Measurements from ENCODE around the gene TBC1D4.

Gene TBC1D4

GRCh38 chr13:75478659-75479058 lies 3.3 kb downstream of the TBC1D4 start:
- no peak for TF ChIP-seq EZH2 (optimal IDR thresholded peaks at IDR 0.05; ENCODE audit: low read depth, low read length)
- no peak for TF ChIP-seq EZH2phosphoT487 (IDR thresholded peaks at IDR 0.05; ENCODE audit: low read length)
- TF ChIP-seq, protein P1, sequence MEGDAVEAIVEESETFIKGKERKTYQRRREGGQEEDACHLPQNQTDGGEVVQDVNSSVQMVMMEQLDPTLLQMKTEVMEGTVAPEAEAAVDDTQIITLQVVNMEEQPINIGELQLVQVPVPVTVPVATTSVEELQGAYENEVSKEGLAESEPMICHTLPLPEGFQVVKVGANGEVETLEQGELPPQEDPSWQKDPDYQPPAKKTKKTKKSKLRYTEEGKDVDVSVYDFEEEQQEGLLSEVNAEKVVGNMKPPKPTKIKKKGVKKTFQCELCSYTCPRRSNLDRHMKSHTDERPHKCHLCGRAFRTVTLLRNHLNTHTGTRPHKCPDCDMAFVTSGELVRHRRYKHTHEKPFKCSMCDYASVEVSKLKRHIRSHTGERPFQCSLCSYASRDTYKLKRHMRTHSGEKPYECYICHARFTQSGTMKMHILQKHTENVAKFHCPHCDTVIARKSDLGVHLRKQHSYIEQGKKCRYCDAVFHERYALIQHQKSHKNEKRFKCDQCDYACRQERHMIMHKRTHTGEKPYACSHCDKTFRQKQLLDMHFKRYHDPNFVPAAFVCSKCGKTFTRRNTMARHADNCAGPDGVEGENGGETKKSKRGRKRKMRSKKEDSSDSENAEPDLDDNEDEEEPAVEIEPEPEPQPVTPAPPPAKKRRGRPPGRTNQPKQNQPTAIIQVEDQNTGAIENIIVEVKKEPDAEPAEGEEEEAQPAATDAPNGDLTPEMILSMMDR (IDR thresholded peaks at IDR 0.05; ENCODE audit: low read length): no peak
- no peaks in the 10 kb centered on the region for H3K9me3 ChIP-seq (replicated peaks; ENCODE audit: insufficient read depth, low read length)
- H3K27me3 ChIP-seq (replicated peaks; ENCODE audit: insufficient read depth, low read length): peaks cover 23% of the 10 kb centered on the region
- no peak overlapping the region for H3K27ac ChIP-seq (ENCODE audit: low read length)
- H4K20me1 ChIP-seq (ENCODE audit: insufficient read depth, low read length): 0 out of 2 replicates have a peak, but pooled peaks cover 3% of the 10 kb centered on the region
- H3K4me2 ChIP-seq (ENCODE audit: low read depth, low read length): no peak overlapping the region
- no peaks in the 10 kb centered on the region for H3K36me3 ChIP-seq (replicated peaks; ENCODE audit: insufficient read depth, low read length)
- no peaks in the 10 kb centered on the region for H3K4me1 ChIP-seq (ENCODE audit: low read length)
- H3K4me3 ChIP-seq (ENCODE audit: low read length): no peak overlapping the region
- no peak overlapping the region for H2AFZ ChIP-seq (ENCODE audit: low read length)
- H3K9me2 ChIP-seq (replicated peaks; ENCODE audit: insufficient read depth, low read length): no peaks in the 10 kb centered on the region
- no peaks in the 10 kb centered on the region for H3K79me2 ChIP-seq (ENCODE audit: low read length)
- H3K9ac ChIP-seq (ENCODE audit: low read length): no peak overlapping the region
- DNase-seq: no peak
- peaks cover 14% of the 10 kb centered on the region; the same call in 1 of the 2 replicates for H3F3A ChIP-seq (ENCODE audit: insufficient read depth, low read length)

DNA sequence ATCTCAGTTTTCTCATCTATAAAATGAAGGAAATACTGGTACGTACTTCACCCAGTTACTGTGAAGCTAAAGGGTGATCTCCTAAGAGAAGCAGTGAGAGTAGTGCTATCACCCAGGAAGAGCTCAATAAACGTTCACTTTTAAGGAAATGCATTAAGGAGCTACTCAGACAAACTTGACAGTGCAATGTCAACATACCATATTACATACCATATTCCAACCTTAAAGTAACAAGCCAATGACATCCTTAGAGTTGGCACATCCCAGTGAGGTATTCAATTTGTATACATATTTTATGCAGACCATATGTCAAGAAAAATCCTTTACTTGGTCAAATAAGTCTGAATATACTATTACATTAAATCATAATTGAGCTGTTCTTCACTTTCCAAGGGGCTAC lies 7.0 kb downstream of the TBC1D4 start:
- Histone ChIP-seq H3K9me2 (replicated peaks; ENCODE audit: insufficient read depth, low read length) (no peaks in the 10 kb centered on the region), H3K4me1 (ENCODE audit: low read length) (no peaks in the 10 kb centered on the region), H3K27ac (ENCODE audit: low read length) (no peak overlapping the region), H3K4me3 (ENCODE audit: low read length) (no peak overlapping the region), H3K9me3 (replicated peaks; ENCODE audit: insufficient read depth, low read length) (no peaks in the 10 kb centered on the region), H3K27me3 (replicated peaks; ENCODE audit: insufficient read depth, low read length) (peaks cover 14% of the 10 kb centered on the region), H3K36me3 (replicated peaks; ENCODE audit: insufficient read depth, low read length) (no peaks in the 10 kb centered on the region), H3K79me2 (ENCODE audit: low read length) (no peaks in the 10 kb centered on the region), H3K4me2 (ENCODE audit: low read depth, low read length) (no peak overlapping the region), H2AFZ (ENCODE audit: low read length) (no peak overlapping the region), H3F3A (ENCODE audit: insufficient read depth, low read length) (no peaks in the 10 kb centered on the region), H3K9ac (ENCODE audit: low read length) (no peak overlapping the region), H4K20me1 (ENCODE audit: insufficient read depth, low read length) (no peaks in the 10 kb centered on the region)
- no peak for DNase-seq
- TF ChIP-seq EZH2 (optimal IDR thresholded peaks at IDR 0.05; ENCODE audit: low read depth, low read length) (no peak), EZH2phosphoT487 (IDR thresholded peaks at IDR 0.05; ENCODE audit: low read length) (no peak)
- TF ChIP-seq, protein P1 (IDR thresholded peaks at IDR 0.05; ENCODE audit: low read length): no peak

- H3K9me2 ChIP-seq (replicated peaks; ENCODE audit: insufficient read depth, low read length): no peaks in the 10 kb centered on the region
- no peaks in the 10 kb centered on the region for H3F3A ChIP-seq (ENCODE audit: insufficient read depth, low read length)
- TF ChIP-seq, protein P1 (IDR thresholded peaks at IDR 0.05; ENCODE audit: low read length): no peak
- TF ChIP-seq EZH2 (optimal IDR thresholded peaks at IDR 0.05; ENCODE audit: low read depth, low read length): no peak
- no peak for TF ChIP-seq EZH2phosphoT487 (IDR thresholded peaks at IDR 0.05; ENCODE audit: low read length)
- H3K36me3 ChIP-seq (replicated peaks; ENCODE audit: insufficient read depth, low read length): no peaks in the 10 kb centered on the region
- no peaks in the 10 kb centered on the region for H3K79me2 ChIP-seq (ENCODE audit: low read length)
- no peaks in the 10 kb centered on the region; the same call in 1 of the 2 replicates for H3K27me3 ChIP-seq (replicated peaks; ENCODE audit: insufficient read depth, low read length)
- H3K9me3 ChIP-seq (replicated peaks; ENCODE audit: insufficient read depth, low read length): no peaks in the 10 kb centered on the region
- H3K27ac ChIP-seq (ENCODE audit: low read length): no peak overlapping the region
- no peaks in the 10 kb centered on the region for H4K20me1 ChIP-seq (ENCODE audit: insufficient read depth, low read length)
- DNase-seq: no peak
- no peak overlapping the region for H3K4me2 ChIP-seq (ENCODE audit: low read depth, low read length)
- no peak overlapping the region for H3K9ac ChIP-seq (ENCODE audit: low read length)
- no peak overlapping the region for H3K4me3 ChIP-seq (ENCODE audit: low read length)
- no peak overlapping the region for H2AFZ ChIP-seq (ENCODE audit: low read length)
- H3K4me1 ChIP-seq (ENCODE audit: low read length): no peaks in the 10 kb centered on the region
Observed at GRCh38 chr13:75473468-75473867, 8.5 kb downstream of the TBC1D4 start.
